NCI-H82 treated with DMSO at 0.1 percent for 48 hours (cell line): ENCODE results near the gene KCNQ1.

ENCODE experiments used
- DNase-seq: peaks from one replicate; lab custom pipeline; 2025; ENCODE audit not compliant: unreplicated experiment; lab: John Stamatoyannopoulos, UW

KCNQ1 gene

GRCh38 chr11:2869134-2869526 lies 424.3 kb downstream of the KCNQ1 start:
- DNase-seq: no peak

GRCh38 chr11:2869561-2870427 lies 425.0 kb downstream of the KCNQ1 start:
- DNase-seq: no peak

GRCh38 chr11:2870460-2870859 lies 425.7 kb downstream of the KCNQ1 start:
- DNase-seq: no peak

GRCh38 chr11:2870969-2871680 lies 426.3 kb downstream of the KCNQ1 start:
- no peak for DNase-seq

- no peak for DNase-seq
Measured at GRCh38 chr11:2874963-2875362, 430.2 kb downstream of the KCNQ1 start.

- no peak for DNase-seq
Measured at GRCh38 chr11:2877474-2877873, 432.7 kb downstream of the KCNQ1 start.

- no peak for DNase-seq
Measured at GRCh38 chr11:2878782-2879181, 434.0 kb downstream of the KCNQ1 start.

GRCh38 chr11:2880646-2881045 lies 435.8 kb downstream of the KCNQ1 start:
- DNase-seq: no peak

- DNase-seq: no peak
Measured at GRCh38 chr11:2881076-2881980, 436.5 kb downstream of the KCNQ1 start.

GRCh38 chr11:2881981-2882375 lies 437.2 kb downstream of the KCNQ1 start:
- no peak for DNase-seq

GRCh38 chr11:2882396-2883110 lies 437.7 kb downstream of the KCNQ1 start:
- DNase-seq: no peak

GRCh38 chr11:2883640-2883978 lies 438.8 kb downstream of the KCNQ1 start:
- DNase-seq: no peak

- DNase-seq: no peak
Measured at GRCh38 chr11:2883979-2884815, 439.4 kb downstream of the KCNQ1 start.

- DNase-seq: no peak
Measured at GRCh38 chr11:2885017-2885677, 440.3 kb downstream of the KCNQ1 start.

- DNase-seq: peak; percentile 46
Measured at GRCh38 chr11:2885678-2886081, 440.9 kb downstream of the KCNQ1 start, which contains the start of gene CDKN1C. TSS of gene CDKN1C (minus strand) at chr11:2885775. CDS start at chr11:2885456, 319 bp downstream.

- no peak for DNase-seq
Measured at GRCh38 chr11:2886191-2886894, 441.5 kb downstream of the KCNQ1 start.

- no peak for DNase-seq
Measured at GRCh38 chr11:2886936-2887335, 442.1 kb downstream of the KCNQ1 start.

- DNase-seq: no peak
Measured at GRCh38 chr11:2887515-2888195, 442.8 kb downstream of the KCNQ1 start.
